T-helper 1 cell treated with Interleukin-12 subunit alpha and Interleukin-12 subunit beta and Interleukin-4 antibody, amounts not matched to agents 30 μg/mL and 1 μg/mL, for 36 hours (primary cell): ENCODE data around the gene C15orf62.

Experiments used
- H3K27ac Mint-ChIP-seq: one replicate; pipeline ENCODE4 v1.8.0; 2021; ENCODE audit warnings: mild to moderate bottlenecking, mixed read lengths
- H3K27me3 Mint-ChIP-seq: one replicate; pipeline ENCODE4 v1.8.0; 2021; ENCODE audit warnings: low read depth, mixed read lengths
- H3K36me3 Mint-ChIP-seq: one replicate; pipeline ENCODE4 v1.8.0; 2021; ENCODE audit warnings: low read depth, mixed read lengths
- H3K4me1 Mint-ChIP-seq: one replicate; pipeline ENCODE4 v1.8.0; 2021; ENCODE audit warnings: low read depth, mixed read lengths
- H3K4me3 Mint-ChIP-seq: one replicate; pipeline ENCODE4 v1.8.0; 2021; ENCODE audit warnings: mild to moderate bottlenecking, moderate library complexity, mixed read lengths
- H3K9me3 Mint-ChIP-seq: one replicate; pipeline ENCODE4 v1.8.0; 2021; ENCODE audit warnings: mixed read lengths

The C15orf62 gene

GRCh38 chr15:40785164-40785563, 15.4 kb downstream of the C15orf62 start:
- H3K27ac Mint-ChIP-seq = no peak overlapping the region
- H3K9me3 Mint-ChIP-seq = no peaks in the 10 kb centered on the region
- H3K36me3 Mint-ChIP-seq = peaks cover 2% of the 10 kb centered on the region
- peaks cover 21% of the 10 kb centered on the region for H3K4me1 Mint-ChIP-seq
- H3K4me3 Mint-ChIP-seq = no peak overlapping the region
- no peaks in the 10 kb centered on the region for H3K27me3 Mint-ChIP-seq

- Mint-ChIP-seq H3K27me3 (no peaks in the 10 kb centered on the region), H3K4me3 (no peak overlapping the region), H3K4me1 (peaks cover 20% of the 10 kb centered on the region), H3K36me3 (peaks cover 2% of the 10 kb centered on the region), H3K27ac (no peak overlapping the region), H3K9me3 (no peaks in the 10 kb centered on the region)
Observed at GRCh38 chr15:40785814-40786213, 16.0 kb downstream of the C15orf62 start.

- Mint-ChIP-seq H3K27ac (peak overlapping the region; percentile 56), H3K4me3 (peak overlapping the region; percentile 17), H3K36me3 (peaks cover 2% of the 10 kb centered on the region), H3K4me1 (peaks cover 23% of the 10 kb centered on the region), H3K27me3 (no peaks in the 10 kb centered on the region), H3K9me3 (no peaks in the 10 kb centered on the region)
Observed at GRCh38 chr15:40787344-40787841, 17.6 kb downstream of the C15orf62 start.

GRCh38 chr15:40787991-40788390, 18.2 kb downstream of the C15orf62 start:
- H3K27ac Mint-ChIP-seq = peak overlapping the region; percentile 38
- H3K4me1 Mint-ChIP-seq = peaks cover 19% of the 10 kb centered on the region
- no peaks in the 10 kb centered on the region for H3K9me3 Mint-ChIP-seq
- no peaks in the 10 kb centered on the region for H3K36me3 Mint-ChIP-seq
- no peaks in the 10 kb centered on the region for H3K27me3 Mint-ChIP-seq
- peak overlapping the region; percentile 17 for H3K4me3 Mint-ChIP-seq

- Mint-ChIP-seq H3K4me1 (peaks cover 19% of the 10 kb centered on the region), H3K4me3 (no peak overlapping the region), H3K27me3 (no peaks in the 10 kb centered on the region), H3K36me3 (no peaks in the 10 kb centered on the region), H3K27ac (no peak overlapping the region), H3K9me3 (no peaks in the 10 kb centered on the region)
Observed at GRCh38 chr15:40789119-40789518, 19.3 kb downstream of the C15orf62 start.

GRCh38 chr15:40789999-40790398, 20.2 kb downstream of the C15orf62 start:
- Mint-ChIP-seq H3K9me3 (no peaks in the 10 kb centered on the region), H3K36me3 (no peaks in the 10 kb centered on the region), H3K27ac (no peak overlapping the region)

GRCh38 chr15:40790718-40791117, 20.9 kb downstream of the C15orf62 start:
- Mint-ChIP-seq H3K27me3 (no peaks in the 10 kb centered on the region), H3K4me1 (peaks cover 19% of the 10 kb centered on the region), H3K27ac (no peak overlapping the region), H3K36me3 (no peaks in the 10 kb centered on the region), H3K4me3 (no peak overlapping the region), H3K9me3 (no peaks in the 10 kb centered on the region)

More at GRCh38 chr15:40789999-40790398, 20.2 kb downstream of the C15orf62 start:
- Mint-ChIP-seq H3K4me3 (no peak overlapping the region), H3K27me3 (no peaks in the 10 kb centered on the region), H3K4me1 (peaks cover 19% of the 10 kb centered on the region)

- no peaks in the 10 kb centered on the region for H3K27me3 Mint-ChIP-seq
Observed at GRCh38 chr15:40792394-40792793, 22.6 kb downstream of the C15orf62 start.

GRCh38 chr15:40793216-40793989, 23.6 kb downstream of the C15orf62 start:
- H3K27me3 Mint-ChIP-seq = no peaks in the 10 kb centered on the region
- peaks cover 11% of the 10 kb centered on the region for H3K4me1 Mint-ChIP-seq
- no peaks in the 10 kb centered on the region for H3K9me3 Mint-ChIP-seq
- H3K36me3 Mint-ChIP-seq = peaks cover 5% of the 10 kb centered on the region
- no peak overlapping the region for H3K4me3 Mint-ChIP-seq
- H3K27ac Mint-ChIP-seq = no peak overlapping the region

More at GRCh38 chr15:40792394-40792793, 22.6 kb downstream of the C15orf62 start:
- peaks cover 12% of the 10 kb centered on the region for H3K4me1 Mint-ChIP-seq
- H3K27ac Mint-ChIP-seq = peak overlapping the region; percentile 41
- no peaks in the 10 kb centered on the region for H3K9me3 Mint-ChIP-seq
- H3K36me3 Mint-ChIP-seq = no peaks in the 10 kb centered on the region
- H3K4me3 Mint-ChIP-seq = no peak overlapping the region

GRCh38 chr15:40796041-40796440, 26.3 kb downstream of the C15orf62 start:
- H3K36me3 Mint-ChIP-seq = peaks cover 7% of the 10 kb centered on the region
- peaks cover 11% of the 10 kb centered on the region for H3K4me1 Mint-ChIP-seq
- H3K27me3 Mint-ChIP-seq = no peaks in the 10 kb centered on the region
- H3K4me3 Mint-ChIP-seq = no peak overlapping the region
- H3K9me3 Mint-ChIP-seq = no peaks in the 10 kb centered on the region
- no peak overlapping the region for H3K27ac Mint-ChIP-seq

- Mint-ChIP-seq H3K4me1 (peaks cover 13% of the 10 kb centered on the region), H3K27me3 (no peaks in the 10 kb centered on the region), H3K4me3 (no peak overlapping the region), H3K36me3 (peaks cover 7% of the 10 kb centered on the region), H3K9me3 (no peaks in the 10 kb centered on the region), H3K27ac (no peak overlapping the region)
Observed at GRCh38 chr15:40796512-40796911, 26.7 kb downstream of the C15orf62 start.

- no peak overlapping the region for H3K27ac Mint-ChIP-seq
- H3K4me3 Mint-ChIP-seq = no peak overlapping the region
Observed at GRCh38 chr15:40799523-40799922, 29.7 kb downstream of the C15orf62 start.

GRCh38 chr15:40803076-40803475, 33.3 kb downstream of the C15orf62 start:
- no peak overlapping the region for H3K27ac Mint-ChIP-seq
- peaks cover 10% of the 10 kb centered on the region for H3K36me3 Mint-ChIP-seq
- H3K9me3 Mint-ChIP-seq = no peaks in the 10 kb centered on the region
- peaks cover 20% of the 10 kb centered on the region for H3K4me1 Mint-ChIP-seq
- H3K4me3 Mint-ChIP-seq = no peak overlapping the region
- H3K27me3 Mint-ChIP-seq = no peaks in the 10 kb centered on the region

More at GRCh38 chr15:40799523-40799922, 29.7 kb downstream of the C15orf62 start:
- Mint-ChIP-seq H3K4me1 (peaks cover 13% of the 10 kb centered on the region), H3K36me3 (peaks cover 10% of the 10 kb centered on the region), H3K27me3 (no peaks in the 10 kb centered on the region), H3K9me3 (no peaks in the 10 kb centered on the region)

- no peaks in the 10 kb centered on the region for H3K9me3 Mint-ChIP-seq
- peaks cover 21% of the 10 kb centered on the region for H3K4me1 Mint-ChIP-seq
- H3K36me3 Mint-ChIP-seq = peaks cover 6% of the 10 kb centered on the region
- no peak overlapping the region for H3K27ac Mint-ChIP-seq
- no peak overlapping the region for H3K4me3 Mint-ChIP-seq
- H3K27me3 Mint-ChIP-seq = no peaks in the 10 kb centered on the region
Observed at GRCh38 chr15:40803688-40804087, 33.9 kb downstream of the C15orf62 start.

GRCh38 chr15:40806672-40807027, 36.9 kb downstream of the C15orf62 start:
- H3K27me3 Mint-ChIP-seq = no peaks in the 10 kb centered on the region
- peak overlapping the region; percentile 97 for H3K27ac Mint-ChIP-seq
- H3K4me1 Mint-ChIP-seq = peaks cover 17% of the 10 kb centered on the region
- peak overlapping the region; percentile 93 for H3K4me3 Mint-ChIP-seq
- H3K36me3 Mint-ChIP-seq = peaks cover 9% of the 10 kb centered on the region
- H3K9me3 Mint-ChIP-seq = no peaks in the 10 kb centered on the region
